HepG2 (cell line): ENCODE measurements around the gene MSMB. TPM values are rescaled to one million over a fixed set of nuclear protein-coding genes. Genes with fewer than 3 reads are reported as not detected.

ENCODE experiments used
- AKNA ChIP-seq: sonication (generic); formaldehyde crosslinking; IDR thresholded peaks from 2 replicates; pipeline ENCODE4 v1.4.0; 2020; ENCODE audit warnings: missing genetic modification reagents, borderline replicate concordance
- ATF7 ChIP-seq, 2 experiments: fragments of 450-650 bp in 1 of 2; sonication (generic) in 1 of 2; formaldehyde crosslinking in 1 of 2; IDR thresholded peaks; 2 replicates each; pipeline versions ENCODE4 v1.4.0 to v1.6.1; 2016 to 2020; ENCODE audit warnings: antibody characterized with exemption in 1 of 2, mild to moderate bottlenecking in 1 of 2, missing genetic modification reagents in 1 of 2
- CC2D1A ChIP-seq: sonication (generic); formaldehyde crosslinking; IDR thresholded peaks from 2 replicates; pipeline ENCODE4 v1.8.1; 2023; ENCODE audit warnings: mild to moderate bottlenecking, missing genetic modification reagents
- FOSL1 ChIP-seq: sonication (generic); formaldehyde crosslinking; IDR thresholded peaks from 2 replicates; pipeline ENCODE4 v1.9.0; 2021; ENCODE audit warnings: missing genetic modification reagents, borderline replicate concordance
- GPBP1L1 ChIP-seq: sonication (generic); formaldehyde crosslinking; IDR thresholded peaks from 2 replicates; pipeline ENCODE4 v1.5.0; 2020; ENCODE audit warnings: mild to moderate bottlenecking, missing genetic modification reagents
- HINFP ChIP-seq: sonication (generic); formaldehyde crosslinking; IDR thresholded peaks from 2 replicates; pipeline ENCODE4 v1.4.0; 2020; ENCODE audit warnings: low read depth, mild to moderate bottlenecking, missing genetic modification reagents
- ISX ChIP-seq: sonication (generic); formaldehyde crosslinking; conservative IDR thresholded peaks from 2 replicates; pipeline ENCODE4 v1.5.0; 2020; ENCODE audit warnings: missing genetic modification reagents
- NFIB ChIP-seq: sonication (generic); formaldehyde crosslinking; IDR thresholded peaks from 2 replicates; pipeline ENCODE4 v1.9.0; 2021; ENCODE audit warnings: missing genetic modification reagents, mild to moderate bottlenecking, borderline replicate concordance
- PCBP2 ChIP-seq: fragments of 200-400 bp; formaldehyde crosslinking; optimal IDR thresholded peaks from 2 replicates; pipeline ENCODE3; 2018; ENCODE audit warnings: low read length, low read depth; ENCODE audit not compliant: poor library complexity, severe bottlenecking
- TAF1 ChIP-seq: sonication (generic); formaldehyde crosslinking; IDR thresholded peaks from 2 replicates; pipeline ENCODE4 v1.4.0; 2020; ENCODE audit warnings: missing genetic modification reagents
- ZNF30 ChIP-seq: sonication (generic); formaldehyde crosslinking; IDR thresholded peaks from 2 replicates; pipeline ENCODE4 v1.5.0; 2020; ENCODE audit warnings: mild to moderate bottlenecking, missing genetic modification reagents
- ZNF335 ChIP-seq: sonication (generic); formaldehyde crosslinking; IDR thresholded peaks from 2 replicates; pipeline ENCODE4 v1.4.0; 2020; ENCODE audit warnings: missing genetic modification reagents
- ZNF383 ChIP-seq: sonication (generic); formaldehyde crosslinking; IDR thresholded peaks from 2 replicates; pipeline ENCODE4 v1.4.0; 2020; ENCODE audit warnings: missing genetic modification reagents, mild to moderate bottlenecking, borderline replicate concordance
- ZNF512 ChIP-seq: sonication (generic); formaldehyde crosslinking; IDR thresholded peaks from 2 replicates; pipeline ENCODE4 v1.4.0; 2020; ENCODE audit warnings: mild to moderate bottlenecking, missing genetic modification reagents
- ZNF564 ChIP-seq: sonication (generic); formaldehyde crosslinking; IDR thresholded peaks from 2 replicates; pipeline ENCODE4 v1.8.1; 2023; ENCODE audit warnings: mild to moderate bottlenecking, missing genetic modification reagents
- polyA plus RNA-seq, 8 experiments: library from polyadenylated mRNA; depleted of rRNA in 3 of 8; stranded (reverse) in 7 of 8; unstranded in 1 of 8; fragments of >200 nt; fragmentation: Illumina TruSeq in 4 of 8; extraction: Trizol in 4 of 8; gene quantifications; 2 replicates each; pipeline versions ENCODE4 v1.2.1 to v1.2.3, GENCODE V29; 2011 to 2016; ENCODE audit warnings: low read depth in 4 of 8, missing spikeins in 1 of 8, mixed read lengths in 1 of 8; ENCODE audit not compliant: insufficient read depth in 1 of 8
- total RNA-seq, 5 experiments: library from RNA; depleted of rRNA; stranded (reverse); fragments of >200 nt; fragmentation: Illumina TruSeq; extraction: Trizol; gene quantifications; 2 replicates each; pipeline ENCODE4 v1.2.3, GENCODE V29; 2016; ENCODE audit warnings: low read depth in 1 of 5

MSMB gene
- total and polyA plus RNA-seq, 2 of the 13 experiments (the other 11 are each of a cell fraction or from before 2014, with no cell fraction given), result 0.84 TPM; not detected in 1

GRCh38 chr10:46035923-46036849, 9.9 kb downstream of the MSMB start (continued):
- TF ChIP-seq PCBP2, result no peak
- TF ChIP-seq ATF7 (IDR thresholded peaks at IDR 0.05), result no peak
- TF ChIP-seq ATF7 (CRISPR knock-in tag; IDR thresholded peaks at IDR 0.05), result no peak; the same call in 1 of the 2 replicates
- no peak for TF ChIP-seq HINFP
- no peak for TF ChIP-seq ISX (CRISPR knock-in tag)
- TF ChIP-seq GPBP1L1 (CRISPR knock-in tag), result no peak
- peak; percentile 22; the same call in 1 of the 2 replicates for TF ChIP-seq ZNF564 (CRISPR knock-in tag)
- TF ChIP-seq NFIB (CRISPR knock-in tag), result no peak
- no peak for TF ChIP-seq ZNF30
- no peak for TF ChIP-seq FOSL1 (CRISPR knock-in tag)
- no peak for TF ChIP-seq TAF1 (CRISPR knock-in tag)
- TF ChIP-seq ZNF512 (CRISPR knock-in tag), result no peak
- TF ChIP-seq AKNA (CRISPR knock-in tag), result no peak
- no peak for TF ChIP-seq CC2D1A
- no peak for TF ChIP-seq ZNF335 (CRISPR knock-in tag)
- no peak for TF ChIP-seq ZNF383
